Activated B cell treated with CpG ODN at 0.5 μM for 24 hours (primary cell): ENCODE measurements around the gene CAMTA1. TPM values are rescaled to one million over a fixed set of nuclear protein-coding genes. Genes with fewer than 3 reads are reported as not detected.

Experiments
- ATAC-seq: fragments of 200-7000 bp; cut with Tn5 transposase; one replicate; pipeline ENCODE4 v1.10.0; 2021; ENCODE audit warnings: low read depth, mild to moderate bottlenecking, moderate library complexity
- CTCF ChIA-PET: fragments of 350-600 bp; sonication (Branson Sonifier 250); formaldehyde crosslinking; loops from one replicate; lab custom pipeline; 2021; ENCODE audit warnings: antibody characterized with exemption; lab: Charles Lee
- POLR2A ChIA-PET: fragments of 350-600 bp; sonication (Branson Sonifier 250); formaldehyde crosslinking; loops from one replicate; lab custom pipeline; 2021; ENCODE audit warnings: antibody characterized with exemption; lab: Charles Lee
- DNase-seq: peaks from one replicate; pipeline ENCODE4 v3.0.0; 2022
- H3K27ac Mint-ChIP-seq: one replicate; pipeline ENCODE4 v1.8.0; 2020; ENCODE audit warnings: mixed read lengths
- H3K27me3 Mint-ChIP-seq: one replicate; pipeline ENCODE4 v1.8.0; 2021; ENCODE audit warnings: mixed read lengths
- H3K36me3 Mint-ChIP-seq: one replicate; pipeline ENCODE4 v1.8.0; 2021; ENCODE audit warnings: low read depth, mixed read lengths
- H3K4me1 Mint-ChIP-seq: one replicate; pipeline ENCODE4 v1.8.0; 2021; ENCODE audit warnings: mixed read lengths
- H3K4me3 Mint-ChIP-seq: one replicate; pipeline ENCODE4 v1.8.0; 2020; ENCODE audit warnings: mild to moderate bottlenecking, mixed read lengths
- H3K9me3 Mint-ChIP-seq: one replicate; pipeline ENCODE4 v1.8.0; 2020; ENCODE audit warnings: mixed read lengths
- intact Hi-C: fragments of 100-400 bp; cut with micrococcal nuclease; formaldehyde crosslinking; loops from one replicate; pipeline ENCODE4 v1.15.1; 2024
- total RNA-seq: library from RNA; stranded (reverse); gene quantifications from 2 replicates; pipeline ENCODE4 v1.2.3, GENCODE V29; 2022
- TF ChIP-seq, protein P1 (sequence below): fragments of 200-600 bp; IDR thresholded peaks from one replicate; pipeline ENCODE4 v1.8.0; 2022; ENCODE audit warnings: antibody characterized with exemption, mild to moderate bottlenecking

The CAMTA1 gene
- total RNA-seq, 1 donor from 2014 or later, result 49.8 TPM

GRCh38 chr1:7383671-7384520 is 598.6 kb downstream of the CAMTA1 start:
- intact Hi-C loops, result no loop called here
- Mint-ChIP-seq H3K36me3 (no peaks in the 10 kb centered on the region), H3K27me3 (no peaks in the 10 kb centered on the region), H3K4me3 (no peak overlapping the region), H3K9me3 (peaks cover 3% of the 10 kb centered on the region), H3K4me1 (no peaks in the 10 kb centered on the region), H3K27ac (no peak overlapping the region)
- ChIA-PET CTCF (no interaction called here), POLR2A (no interaction called here)
- TF ChIP-seq, protein P1, sequence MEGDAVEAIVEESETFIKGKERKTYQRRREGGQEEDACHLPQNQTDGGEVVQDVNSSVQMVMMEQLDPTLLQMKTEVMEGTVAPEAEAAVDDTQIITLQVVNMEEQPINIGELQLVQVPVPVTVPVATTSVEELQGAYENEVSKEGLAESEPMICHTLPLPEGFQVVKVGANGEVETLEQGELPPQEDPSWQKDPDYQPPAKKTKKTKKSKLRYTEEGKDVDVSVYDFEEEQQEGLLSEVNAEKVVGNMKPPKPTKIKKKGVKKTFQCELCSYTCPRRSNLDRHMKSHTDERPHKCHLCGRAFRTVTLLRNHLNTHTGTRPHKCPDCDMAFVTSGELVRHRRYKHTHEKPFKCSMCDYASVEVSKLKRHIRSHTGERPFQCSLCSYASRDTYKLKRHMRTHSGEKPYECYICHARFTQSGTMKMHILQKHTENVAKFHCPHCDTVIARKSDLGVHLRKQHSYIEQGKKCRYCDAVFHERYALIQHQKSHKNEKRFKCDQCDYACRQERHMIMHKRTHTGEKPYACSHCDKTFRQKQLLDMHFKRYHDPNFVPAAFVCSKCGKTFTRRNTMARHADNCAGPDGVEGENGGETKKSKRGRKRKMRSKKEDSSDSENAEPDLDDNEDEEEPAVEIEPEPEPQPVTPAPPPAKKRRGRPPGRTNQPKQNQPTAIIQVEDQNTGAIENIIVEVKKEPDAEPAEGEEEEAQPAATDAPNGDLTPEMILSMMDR, result no peak
- no peak for DNase-seq
- ATAC-seq, result no peak

- no peak for ATAC-seq
- no peak overlapping the region for H3K4me3 Mint-ChIP-seq
- TF ChIP-seq, protein P1, result no peak
- intact Hi-C loops, result no loop called here
- no peaks in the 10 kb centered on the region for H3K36me3 Mint-ChIP-seq
- peaks cover 3% of the 10 kb centered on the region for H3K9me3 Mint-ChIP-seq
- POLR2A ChIA-PET, result no interaction called here
- DNase-seq, result no peak
- CTCF ChIA-PET, result no interaction called here
- no peaks in the 10 kb centered on the region for H3K27me3 Mint-ChIP-seq
- H3K27ac Mint-ChIP-seq, result no peak overlapping the region
- no peaks in the 10 kb centered on the region for H3K4me1 Mint-ChIP-seq
Measured at GRCh38 chr1:7384679-7385078, 599.4 kb downstream of the CAMTA1 start.

DNA sequence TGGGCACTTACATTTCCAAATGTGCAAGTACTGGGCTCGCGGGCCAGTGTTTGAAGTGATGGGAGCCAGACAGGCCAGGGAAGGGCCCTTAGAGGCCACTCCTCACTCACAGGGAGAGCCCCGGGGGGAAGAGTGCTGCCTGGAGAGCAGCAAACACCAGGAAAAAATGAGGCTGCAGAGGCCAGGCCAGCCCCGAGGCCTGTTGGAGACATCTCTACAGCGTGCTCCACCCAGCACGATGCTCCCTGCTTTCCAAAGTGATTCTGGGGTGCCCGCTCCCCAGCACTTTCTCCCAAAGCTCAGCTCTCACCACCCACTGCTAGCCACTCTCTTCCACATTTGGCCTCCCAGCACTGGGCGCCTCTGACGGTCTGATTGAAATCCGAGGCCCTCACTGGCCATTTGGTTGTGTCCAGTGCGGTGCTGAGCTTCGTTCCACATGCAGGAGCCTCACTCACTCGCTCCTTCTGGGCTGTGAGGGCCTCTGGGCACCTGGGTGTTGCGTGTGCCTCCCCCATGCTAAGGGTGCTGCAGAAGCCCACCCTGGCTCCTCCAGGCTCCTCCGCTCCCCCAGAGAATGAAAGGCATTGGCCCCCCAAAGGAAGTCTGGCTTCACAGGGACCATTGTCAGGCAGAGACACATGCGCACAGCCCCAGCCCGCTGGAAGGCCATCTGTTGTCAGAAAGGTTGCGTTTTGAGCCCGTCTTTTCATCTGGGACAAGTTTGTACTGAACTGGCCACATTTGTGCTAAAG is 600.4 kb downstream of the CAMTA1 start:
- H3K36me3 Mint-ChIP-seq, result no peaks in the 10 kb centered on the region
- intact Hi-C loops, result no loop called here
- no peak overlapping the region for H3K4me3 Mint-ChIP-seq
- ATAC-seq (no peak), DNase-seq (no peak)
- H3K27me3 Mint-ChIP-seq, result no peaks in the 10 kb centered on the region
- no peaks in the 10 kb centered on the region for H3K4me1 Mint-ChIP-seq
- TF ChIP-seq, protein P1, result no peak
- CTCF ChIA-PET, result no interaction called here
- POLR2A ChIA-PET, result no interaction called here
- peaks cover 3% of the 10 kb centered on the region for H3K9me3 Mint-ChIP-seq
- no peak overlapping the region for H3K27ac Mint-ChIP-seq

- DNase-seq, result no peak
- POLR2A ChIA-PET, result no interaction called here
- H3K9me3 Mint-ChIP-seq, result peaks cover 3% of the 10 kb centered on the region
Measured at GRCh38 chr1:7386226-7387052, 601.2 kb downstream of the CAMTA1 start.

More at GRCh38 chr1:7386226-7387052, 601.2 kb downstream of the CAMTA1 start:
- Mint-ChIP-seq H3K27ac (no peak overlapping the region), H3K36me3 (no peaks in the 10 kb centered on the region), H3K4me3 (no peak overlapping the region), H3K27me3 (no peaks in the 10 kb centered on the region), H3K4me1 (no peaks in the 10 kb centered on the region)
- TF ChIP-seq, protein P1, result no peak
- ATAC-seq, result no peak
- intact Hi-C loops, result no loop called here
- CTCF ChIA-PET, result no interaction called here
